BE2C (cell line): Measurements from ENCODE around the gene OR10G7.
"Not testable (repeated sequence)": the region's sequence is repeated elsewhere in the genome, so short reads cannot be mapped to it uniquely, and the experiment has no call there.

Experiments used
- DNase-seq: peaks from one replicate; pipeline ENCODE4 v3.0.0-alpha.2; 2020
- H3K27me3 ChIP-seq: fragments of 250-450 bp; sonication (Bioruptor Pico); 2 replicates; pipeline ENCODE4 v1.5.1; 2020; ENCODE audit warnings: mild to moderate bottlenecking
- H3K36me3 ChIP-seq: fragments of 250-450 bp; sonication (Bioruptor Pico); 2 replicates; pipeline ENCODE4 v1.5.1; 2020; ENCODE audit warnings: mild to moderate bottlenecking
- H3K4me1 ChIP-seq: fragments of 250-450 bp; sonication (Bioruptor Pico); 2 replicates; pipeline ENCODE4 v1.5.1; 2020
- H3K4me3 ChIP-seq: 2 replicates; pipeline ENCODE4 v1.5.1; 2011; ENCODE audit warnings: low read depth, low read length
- H3K9me3 ChIP-seq: fragments of 250-450 bp; sonication (Bioruptor Pico); 2 replicates; pipeline ENCODE4 v1.5.1; 2020
- TF ChIP-seq, protein P1 (sequence below): IDR thresholded peaks from 2 replicates; pipeline ENCODE4 v1.5.1; 2012; ENCODE audit warnings: mild to moderate bottlenecking, low read depth, low read length

The OR10G7 gene

DNA sequence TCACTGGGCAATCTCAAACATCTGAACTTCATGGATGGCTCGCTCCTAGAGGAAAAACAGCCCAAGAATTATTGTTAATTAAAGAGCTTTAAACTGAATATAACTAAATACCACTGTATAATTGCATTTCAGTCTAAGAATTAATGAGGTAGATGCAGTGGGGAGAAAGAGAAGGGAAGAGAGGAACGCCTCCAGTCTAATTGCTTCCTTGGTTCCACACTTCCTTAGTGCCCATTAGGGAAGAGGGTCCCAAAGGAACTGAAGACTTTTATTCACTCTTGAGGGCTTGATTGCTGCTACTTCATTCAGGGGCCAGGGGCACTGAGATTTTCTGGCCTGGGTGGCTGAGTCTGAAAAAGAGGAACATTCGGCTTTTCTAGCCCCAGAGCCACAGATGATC is 11.8 kb upstream of the OR10G7 start:
- Histone ChIP-seq H3K27me3 (peaks cover 5% of the 10 kb centered on the region; the same call in 1 of the 2 replicates), H3K36me3 (no peaks in the 10 kb centered on the region), H3K4me3 (no peak overlapping the region), H3K4me1 (no peaks in the 10 kb centered on the region), H3K9me3 (no peaks in the 10 kb centered on the region)
- no peak for DNase-seq
- TF ChIP-seq, protein P1, sequence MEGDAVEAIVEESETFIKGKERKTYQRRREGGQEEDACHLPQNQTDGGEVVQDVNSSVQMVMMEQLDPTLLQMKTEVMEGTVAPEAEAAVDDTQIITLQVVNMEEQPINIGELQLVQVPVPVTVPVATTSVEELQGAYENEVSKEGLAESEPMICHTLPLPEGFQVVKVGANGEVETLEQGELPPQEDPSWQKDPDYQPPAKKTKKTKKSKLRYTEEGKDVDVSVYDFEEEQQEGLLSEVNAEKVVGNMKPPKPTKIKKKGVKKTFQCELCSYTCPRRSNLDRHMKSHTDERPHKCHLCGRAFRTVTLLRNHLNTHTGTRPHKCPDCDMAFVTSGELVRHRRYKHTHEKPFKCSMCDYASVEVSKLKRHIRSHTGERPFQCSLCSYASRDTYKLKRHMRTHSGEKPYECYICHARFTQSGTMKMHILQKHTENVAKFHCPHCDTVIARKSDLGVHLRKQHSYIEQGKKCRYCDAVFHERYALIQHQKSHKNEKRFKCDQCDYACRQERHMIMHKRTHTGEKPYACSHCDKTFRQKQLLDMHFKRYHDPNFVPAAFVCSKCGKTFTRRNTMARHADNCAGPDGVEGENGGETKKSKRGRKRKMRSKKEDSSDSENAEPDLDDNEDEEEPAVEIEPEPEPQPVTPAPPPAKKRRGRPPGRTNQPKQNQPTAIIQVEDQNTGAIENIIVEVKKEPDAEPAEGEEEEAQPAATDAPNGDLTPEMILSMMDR: no peak

DNA sequence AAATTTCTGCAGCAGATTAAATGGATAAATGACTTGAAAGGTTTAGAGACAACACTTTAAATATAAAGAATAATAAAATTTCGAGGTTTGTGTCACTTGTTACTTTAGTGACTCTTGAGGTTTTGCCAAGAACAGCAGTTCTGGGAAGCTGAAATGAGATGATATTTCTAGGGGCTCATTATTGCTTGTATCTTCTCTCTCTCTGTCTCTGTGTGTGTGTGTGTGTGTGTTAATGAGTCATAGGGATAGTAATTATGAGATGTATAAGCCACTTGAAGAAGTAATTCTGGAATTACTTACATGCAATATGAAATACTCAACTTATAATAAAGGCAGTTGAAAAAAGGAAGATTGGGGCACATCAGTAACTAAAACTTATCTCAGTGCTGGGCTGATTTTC is 9.6 kb upstream of the OR10G7 start:
- Histone ChIP-seq H3K9me3 (no peaks in the 10 kb centered on the region), H3K4me1 (no peaks in the 10 kb centered on the region), H3K36me3 (no peaks in the 10 kb centered on the region), H3K4me3 (no peak overlapping the region), H3K27me3 (peaks cover 5% of the 10 kb centered on the region; the same call in 1 of the 2 replicates)
- TF ChIP-seq, protein P1: no peak
- DNase-seq: no peak

DNA sequence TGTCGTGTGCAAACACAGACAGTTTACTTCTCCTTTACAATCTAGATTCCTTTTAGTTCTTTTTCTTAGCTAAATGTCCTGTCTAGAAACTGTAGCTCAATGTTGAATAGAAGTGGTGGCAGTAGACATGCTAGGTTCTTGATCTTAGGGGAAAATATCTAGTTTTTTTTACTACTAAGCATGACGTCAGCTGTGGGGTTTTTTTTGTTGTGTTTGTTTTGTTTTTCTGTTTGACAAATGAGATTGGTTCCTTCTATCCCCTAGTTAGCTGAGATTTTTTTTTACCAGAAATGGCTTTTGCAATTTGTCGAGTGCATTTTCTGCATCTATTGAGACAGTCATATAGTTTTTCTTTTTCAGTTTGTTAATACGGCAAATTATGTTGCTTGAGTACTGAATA is 2.3 kb upstream of the OR10G7 start:
- DNase-seq: no peak
- Histone ChIP-seq H3K9me3 (no peaks in the 10 kb centered on the region), H3K36me3 (no peaks in the 10 kb centered on the region), H3K4me3 (no peak overlapping the region), H3K27me3 (no peaks in the 10 kb centered on the region; the same call in 1 of the 2 replicates), H3K4me1 (no peaks in the 10 kb centered on the region)
- TF ChIP-seq, protein P1: no peak

DNA sequence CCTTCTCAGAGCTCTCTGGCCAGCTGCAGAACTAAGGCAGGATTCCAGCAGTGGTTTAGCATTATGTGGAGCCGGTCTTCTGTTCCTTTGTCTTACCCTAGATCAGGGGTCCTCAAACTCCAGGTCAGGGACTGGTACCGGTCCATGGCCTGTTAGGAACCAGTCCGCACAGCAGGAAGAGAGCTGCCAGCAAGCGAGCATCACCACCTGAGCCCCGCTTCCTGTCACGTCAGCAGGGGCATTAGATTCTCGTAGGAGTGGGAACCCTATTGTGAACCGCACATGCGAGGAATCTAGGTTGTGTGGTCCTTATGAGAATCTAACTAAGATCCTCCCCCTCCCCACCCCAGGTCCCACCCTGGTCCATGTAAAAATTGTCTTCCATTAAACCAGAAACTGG is 1.6 kb downstream of the OR10G7 start:
- H3K9me3 ChIP-seq: no peaks in the 10 kb centered on the region
- no peaks in the 10 kb centered on the region for H3K4me1 ChIP-seq
- DNase-seq: no peak
- no peak overlapping the region for H3K4me3 ChIP-seq
- no peaks in the 10 kb centered on the region for H3K36me3 ChIP-seq
- no peaks in the 10 kb centered on the region for H3K27me3 ChIP-seq
- TF ChIP-seq, protein P1: no peak

DNA sequence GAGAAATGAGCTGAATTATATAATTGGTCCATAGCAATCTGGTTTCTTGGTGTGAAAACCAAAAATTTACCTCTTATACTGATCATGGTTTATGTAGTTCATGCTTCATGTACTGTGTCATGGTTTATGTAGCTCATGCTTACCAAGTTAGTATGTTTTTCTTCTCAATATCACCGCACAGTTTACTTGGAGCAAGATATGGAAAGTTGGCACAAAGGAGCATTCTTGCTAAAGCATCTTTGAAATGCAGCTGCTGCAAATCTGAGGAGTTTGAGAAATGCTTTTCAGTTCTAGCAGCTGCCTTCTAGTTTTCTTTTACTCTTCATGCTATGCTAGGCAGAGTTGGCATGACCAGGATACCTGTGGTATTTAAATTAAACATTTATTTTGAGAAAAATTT is 4.5 kb downstream of the OR10G7 start:
- no peaks in the 10 kb centered on the region for H3K36me3 ChIP-seq
- TF ChIP-seq, protein P1: no peak
- DNase-seq: no peak
- no peak overlapping the region for H3K4me3 ChIP-seq
- no peaks in the 10 kb centered on the region for H3K27me3 ChIP-seq
- no peaks in the 10 kb centered on the region for H3K4me1 ChIP-seq
- no peaks in the 10 kb centered on the region for H3K9me3 ChIP-seq

DNA sequence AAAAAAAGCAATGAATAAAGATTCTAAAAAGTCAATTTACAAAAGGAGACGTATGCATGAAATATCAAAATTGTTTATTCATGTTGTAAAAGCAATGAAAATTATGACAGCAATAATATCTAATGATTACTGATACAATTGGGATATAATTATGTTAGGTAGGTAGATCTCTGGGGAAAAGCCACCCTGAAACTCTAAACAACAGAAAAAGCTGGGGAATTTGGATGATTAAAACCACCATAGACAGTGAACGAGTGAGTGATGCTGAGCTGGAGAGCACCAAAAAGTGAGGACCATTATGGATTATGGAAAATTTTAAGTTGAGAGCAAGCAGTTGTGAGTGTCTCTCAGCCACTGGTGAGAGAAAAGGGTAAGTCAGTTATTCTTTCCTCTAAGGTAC is 14.6 kb downstream of the OR10G7 start, which contains the start of gene OR10G8:
Gene OR10G8 (plus strand): TSS at position 301 of the 400 bp plus-strand sequence. CDS start 2,825 bp downstream, outside the sequence.
- Histone ChIP-seq H3K27me3 (no peaks in the 10 kb centered on the region), H3K36me3 (no peaks in the 10 kb centered on the region), H3K9me3 (no peaks in the 10 kb centered on the region), H3K4me3 (no peak within 1 kb of the TSS), H3K4me1 (no peaks in the 10 kb centered on the region)
- TF ChIP-seq, protein P1: no peak
- no peak for DNase-seq

DNA sequence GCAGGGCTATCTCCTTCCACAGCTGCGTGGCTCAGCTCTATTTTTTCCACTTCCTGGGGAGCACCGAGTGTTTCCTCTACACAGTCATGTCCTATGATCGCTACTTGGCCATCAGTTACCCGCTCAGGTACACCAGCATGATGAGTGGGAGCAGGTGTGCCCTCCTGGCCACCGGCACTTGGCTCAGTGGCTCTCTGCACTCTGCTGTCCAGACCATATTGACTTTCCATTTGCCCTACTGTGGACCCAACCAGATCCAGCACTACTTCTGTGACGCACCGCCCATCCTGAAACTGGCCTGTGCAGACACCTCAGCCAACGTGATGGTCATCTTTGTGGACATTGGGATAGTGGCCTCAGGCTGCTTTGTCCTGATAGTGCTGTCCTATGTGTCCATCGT is 25.3 kb downstream of the OR10G7 start:
- not testable (repeated sequence) for H3K4me1 ChIP-seq, DNase-seq

More for the DNA sequence above, 25.3 kb downstream of the OR10G7 start:
- H3K4me3 ChIP-seq, H3K9me3 ChIP-seq, H3K36me3 ChIP-seq, H3K27me3 ChIP-seq: not testable (repeated sequence)
